ENCODE measurements around the gene SETD4. TPM values are rescaled to one million over a fixed set of nuclear protein-coding genes. Genes with fewer than 3 reads are reported as not detected.

Gene SETD4
- polyA plus RNA-seq, 1 experiment = 13.7 TPM

DNA sequence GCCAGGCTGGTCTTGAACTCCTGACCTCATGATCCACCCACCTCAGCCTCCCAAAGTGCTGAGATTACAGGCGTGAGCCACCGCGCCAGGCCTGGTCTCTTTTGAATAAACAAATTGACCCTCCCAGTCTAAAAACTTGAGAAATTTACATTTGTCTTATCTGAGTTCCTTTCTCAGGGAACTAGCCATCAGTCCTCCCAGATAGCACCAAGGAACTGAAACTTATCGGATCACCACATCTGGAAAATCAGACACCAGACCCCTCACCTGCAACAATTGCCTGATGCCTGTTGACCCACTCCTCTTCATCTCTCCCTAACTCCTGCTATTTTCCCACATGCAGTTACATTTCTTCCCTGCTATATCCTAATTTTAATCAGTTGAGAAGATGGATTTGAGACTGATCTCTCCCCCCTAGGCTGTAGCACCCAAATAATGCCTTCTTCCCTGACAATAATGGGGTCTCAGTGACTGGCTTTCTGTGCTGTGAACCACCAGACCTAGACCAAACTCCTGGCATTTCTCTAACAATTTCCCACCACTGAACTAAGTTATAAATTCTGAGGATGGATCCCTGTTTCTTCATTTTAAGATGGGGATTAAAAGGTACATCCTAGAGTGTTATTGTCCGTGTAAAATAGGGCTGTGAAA is 8.5 kb upstream of the SETD4 start:
- DNase-seq (ENCODE audit: low read depth) = no peak
- POLR2A ChIA-PET = interaction anchor here (1.0 kb wide), 1 partner anchor 9 kb away, joined by 13 read pairs; the partner anchor contains the start of gene SETD4
- Histone ChIP-seq H3K27me3 (ENCODE audit: control insufficient read depth, insufficient read depth, low read length) (no peaks in the 10 kb centered on the region), H3K4me3 (ENCODE audit: low read depth, low read length) (no peak overlapping the region), H3K36me3 (ENCODE audit: control insufficient read depth, insufficient read depth, low read length) (peaks cover 6% of the 10 kb centered on the region)
- CTCF ChIA-PET = interaction anchor here (0.8 kb wide), 1 partner anchor 45 kb away, joined by 3 read pairs; no protein-coding TSS in a partner anchor
- TF ChIP-seq, protein P1, sequence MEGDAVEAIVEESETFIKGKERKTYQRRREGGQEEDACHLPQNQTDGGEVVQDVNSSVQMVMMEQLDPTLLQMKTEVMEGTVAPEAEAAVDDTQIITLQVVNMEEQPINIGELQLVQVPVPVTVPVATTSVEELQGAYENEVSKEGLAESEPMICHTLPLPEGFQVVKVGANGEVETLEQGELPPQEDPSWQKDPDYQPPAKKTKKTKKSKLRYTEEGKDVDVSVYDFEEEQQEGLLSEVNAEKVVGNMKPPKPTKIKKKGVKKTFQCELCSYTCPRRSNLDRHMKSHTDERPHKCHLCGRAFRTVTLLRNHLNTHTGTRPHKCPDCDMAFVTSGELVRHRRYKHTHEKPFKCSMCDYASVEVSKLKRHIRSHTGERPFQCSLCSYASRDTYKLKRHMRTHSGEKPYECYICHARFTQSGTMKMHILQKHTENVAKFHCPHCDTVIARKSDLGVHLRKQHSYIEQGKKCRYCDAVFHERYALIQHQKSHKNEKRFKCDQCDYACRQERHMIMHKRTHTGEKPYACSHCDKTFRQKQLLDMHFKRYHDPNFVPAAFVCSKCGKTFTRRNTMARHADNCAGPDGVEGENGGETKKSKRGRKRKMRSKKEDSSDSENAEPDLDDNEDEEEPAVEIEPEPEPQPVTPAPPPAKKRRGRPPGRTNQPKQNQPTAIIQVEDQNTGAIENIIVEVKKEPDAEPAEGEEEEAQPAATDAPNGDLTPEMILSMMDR (IDR thresholded peaks at IDR 0.05; ENCODE audit: insufficient read depth, low read depth, low read length) = no peak

- DNase-seq (ENCODE audit: low read depth) = no peak
- Histone ChIP-seq H3K36me3 (ENCODE audit: control insufficient read depth, insufficient read depth, low read length) (no peaks in the 10 kb centered on the region), H3K4me3 (ENCODE audit: low read depth, low read length) (no peak overlapping the region), H3K27me3 (ENCODE audit: control insufficient read depth, insufficient read depth, low read length) (no peaks in the 10 kb centered on the region)
- POLR2A ChIA-PET = no interaction called here
- TF ChIP-seq, protein P1 (IDR thresholded peaks at IDR 0.05; ENCODE audit: insufficient read depth, low read depth, low read length) = no peak
- CTCF ChIA-PET = interaction anchor here (0.6 to 1.9 kb wide), 2 partner anchors 47 to 140 kb away, joined by 3 to 5 read pairs; no protein-coding TSS in a partner anchor
These were observed 5.2 kb upstream of the SETD4 start for GRCh38 chr21:36065497-36066036.

GRCh38 chr21:36064085-36064460 is 3.7 kb upstream of the SETD4 start:
- POLR2A ChIA-PET = no interaction called here
- DNase-seq (ENCODE audit: low read depth) = no peak
- Histone ChIP-seq H3K36me3 (ENCODE audit: control insufficient read depth, insufficient read depth, low read length) (no peaks in the 10 kb centered on the region), H3K4me3 (ENCODE audit: low read depth, low read length) (no peak overlapping the region), H3K27me3 (ENCODE audit: control insufficient read depth, insufficient read depth, low read length) (no peaks in the 10 kb centered on the region)
- CTCF ChIA-PET = interaction anchor here (0.6 to 1.9 kb wide), 2 partner anchors 49 to 913 kb away, joined by 3 to 5 read pairs; no protein-coding TSS in a partner anchor
- TF ChIP-seq, protein P1 (IDR thresholded peaks at IDR 0.05; ENCODE audit: insufficient read depth, low read depth, low read length) = no peak

DNA sequence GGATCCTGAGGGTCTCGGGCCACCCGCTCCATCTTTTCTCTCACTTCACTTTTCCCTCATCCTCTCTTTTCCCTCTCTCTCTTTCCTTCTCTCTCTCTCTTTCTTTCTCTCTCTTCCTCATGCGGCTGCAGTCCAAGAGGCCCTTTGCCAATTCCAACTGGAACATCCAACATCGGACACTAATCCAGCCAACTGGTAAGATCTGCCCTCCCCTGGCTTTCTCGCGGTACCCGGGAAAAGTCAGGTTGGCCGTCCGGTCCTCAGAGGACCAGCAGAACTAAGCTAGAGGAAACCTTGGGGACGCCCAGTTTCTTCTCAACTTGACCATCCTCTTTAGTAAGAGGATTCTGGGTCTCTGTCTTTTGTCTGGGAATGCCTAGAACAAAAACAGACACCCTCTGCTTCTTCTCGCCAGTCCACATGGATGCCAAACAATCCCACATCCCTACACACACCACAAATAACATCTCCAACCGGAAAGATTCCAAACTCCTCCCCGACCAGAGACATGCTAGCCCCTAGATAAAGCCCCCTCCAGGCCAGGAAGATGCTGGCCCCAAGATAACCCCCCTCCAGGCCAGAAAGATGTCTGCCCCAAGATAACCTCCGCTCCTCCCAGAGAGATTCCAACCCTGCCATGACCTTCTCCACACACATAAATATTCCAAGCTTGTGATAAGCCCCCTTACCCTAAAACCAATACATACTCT is 3.2 kb upstream of the SETD4 start:
- H3K36me3 ChIP-seq (ENCODE audit: control insufficient read depth, insufficient read depth, low read length) = no peaks in the 10 kb centered on the region
- TF ChIP-seq, protein P1 (IDR thresholded peaks at IDR 0.05; ENCODE audit: insufficient read depth, low read depth, low read length) = no peak
- ChIA-PET POLR2A (no interaction called here), CTCF (interaction anchor here (1.9 kb wide), 1 partner anchor 49 kb away, joined by 5 read pairs; no protein-coding TSS in a partner anchor)
- no peaks in the 10 kb centered on the region for H3K27me3 ChIP-seq (ENCODE audit: control insufficient read depth, insufficient read depth, low read length)
- H3K4me3 ChIP-seq (ENCODE audit: low read depth, low read length) = no peak overlapping the region
- DNase-seq (ENCODE audit: low read depth) = no peak

- ChIA-PET POLR2A (no interaction called here), CTCF (interaction anchor here (1.0 kb wide), 1 partner anchor 51 kb away, joined by 3 read pairs; no protein-coding TSS in a partner anchor)
These were observed 1.1 kb upstream of the SETD4 start for GRCh38 chr21:36061445-36061844.

More at GRCh38 chr21:36061445-36061844, 1.1 kb upstream of the SETD4 start:
- Histone ChIP-seq H3K27me3 (ENCODE audit: control insufficient read depth, insufficient read depth, low read length) (no peaks in the 10 kb centered on the region), H3K36me3 (ENCODE audit: control insufficient read depth, insufficient read depth, low read length) (peaks cover 4% of the 10 kb centered on the region), H3K4me3 (ENCODE audit: low read depth, low read length) (no peak overlapping the region)
- no peak for DNase-seq (ENCODE audit: low read depth)
- TF ChIP-seq, protein P1 (IDR thresholded peaks at IDR 0.05; ENCODE audit: insufficient read depth, low read depth, low read length) = no peak
